Neural crest cell (in vitro differentiated cells): ENCODE data around the gene ZNF574. TPM values are rescaled to one million over a fixed set of nuclear protein-coding genes. Genes with fewer than 3 reads are reported as not detected.
"Not testable (repeated sequence)": the region's sequence is repeated elsewhere in the genome, so short reads cannot be mapped to it uniquely, and the experiment has no call there.

ENCODE experiments used
- DNase-seq: peaks from one replicate; pipeline ENCODE4 v3.0.0; 2021; ENCODE audit warnings: low read depth, mixed read lengths, low spot score
- H3K27ac Mint-ChIP-seq: one replicate; pipeline ENCODE4 v1.8.0; 2021; ENCODE audit warnings: mild to moderate bottlenecking, mixed read lengths; ENCODE audit not compliant: unreplicated experiment
- H3K27me3 Mint-ChIP-seq: 2 replicates; pipeline ENCODE4 v1.8.0; 2021; ENCODE audit warnings: low read depth, mild to moderate bottlenecking, mixed read lengths
- H3K36me3 Mint-ChIP-seq: 2 replicates; pipeline ENCODE4 v1.8.0; 2021; ENCODE audit warnings: low read depth, mild to moderate bottlenecking, mixed read lengths
- H3K4me1 Mint-ChIP-seq: 2 replicates; pipeline ENCODE4 v1.8.0; 2021; ENCODE audit warnings: mixed read lengths
- H3K4me3 Mint-ChIP-seq: one replicate; pipeline ENCODE4 v1.8.0; 2021; ENCODE audit warnings: mild to moderate bottlenecking, mixed read lengths
- H3K9me3 Mint-ChIP-seq: 2 replicates; pipeline ENCODE4 v1.8.0; 2021; ENCODE audit warnings: mixed read lengths
- total RNA-seq: library from RNA; stranded (reverse); gene quantifications from 2 replicates; pipeline ENCODE4 v1.2.1, GENCODE V29; 2021
- TF ChIP-seq, protein P1 (sequence below): fragments of 200-600 bp; sonication (generic); conservative IDR thresholded peaks from 2 replicates; pipeline ENCODE4 v1.5.0; 2021; ENCODE audit warnings: antibody characterized with exemption, mild to moderate bottlenecking

Gene ZNF574
- total RNA-seq, 1 donor from 2014 or later: 26.0 TPM

DNA sequence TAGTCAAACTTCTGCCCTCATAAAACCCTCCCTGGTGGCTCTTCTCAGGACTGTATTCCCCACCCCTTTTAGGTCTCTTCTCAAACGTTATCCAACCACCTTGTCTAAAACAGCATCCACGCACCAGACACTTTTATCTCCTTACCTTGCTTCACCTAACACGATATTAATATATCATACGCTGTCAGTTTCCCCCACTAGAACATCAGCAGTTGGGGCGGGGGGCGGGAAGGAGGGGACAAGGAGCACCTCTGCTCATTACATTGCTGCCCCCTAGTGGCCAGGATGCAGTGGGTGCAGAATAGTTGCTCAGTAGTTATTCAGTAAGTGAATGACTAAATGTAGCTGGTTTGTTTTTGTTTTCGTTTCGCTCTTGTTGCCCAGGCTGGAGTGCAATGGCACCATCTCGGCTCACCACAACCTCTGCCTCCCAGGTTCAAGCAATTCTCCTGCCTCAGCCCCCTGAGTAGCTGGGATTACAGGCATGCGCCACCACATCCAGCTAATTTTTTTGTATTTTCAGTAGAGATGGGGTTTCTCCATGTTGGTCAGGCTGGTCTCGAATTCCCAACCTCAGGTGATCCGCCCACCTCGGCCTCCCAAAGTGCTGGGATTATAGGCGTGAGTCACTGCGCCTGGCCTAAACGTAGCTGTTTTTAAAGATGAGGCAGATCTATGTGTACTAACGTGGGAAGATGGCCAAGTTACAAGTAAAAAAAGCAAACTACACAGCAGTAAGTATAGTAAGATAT lies 41.1 kb upstream of the ZNF574 start:
- H3K4me1 Mint-ChIP-seq: peaks cover 17% of the 10 kb centered on the region
- not testable (repeated sequence) for H3K4me3 Mint-ChIP-seq

DNA sequence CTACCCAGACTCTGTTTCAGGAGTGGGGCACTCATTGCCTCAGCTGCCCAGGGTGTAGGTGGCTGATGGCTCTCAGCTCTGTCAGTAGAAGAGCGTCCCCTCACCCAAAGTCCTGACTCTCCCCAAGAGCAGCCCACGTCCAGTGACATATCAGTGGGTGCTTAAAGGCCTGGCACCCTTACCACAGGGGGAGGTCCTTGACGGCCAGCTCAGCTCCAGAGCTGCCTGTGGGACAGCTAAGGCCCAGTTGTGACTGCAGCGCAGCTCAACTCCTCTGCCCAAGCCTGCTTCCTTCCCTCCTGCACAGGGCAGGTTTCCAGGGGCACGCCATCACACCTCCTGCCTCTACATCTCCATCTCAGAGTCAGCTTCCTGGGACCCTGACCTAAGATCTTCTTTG lies 38.3 kb upstream of the ZNF574 start:
- H3K9me3 Mint-ChIP-seq: no peaks in the 10 kb centered on the region
- no peak for DNase-seq
- H3K27ac Mint-ChIP-seq: no peak overlapping the region
- TF ChIP-seq, protein P1, sequence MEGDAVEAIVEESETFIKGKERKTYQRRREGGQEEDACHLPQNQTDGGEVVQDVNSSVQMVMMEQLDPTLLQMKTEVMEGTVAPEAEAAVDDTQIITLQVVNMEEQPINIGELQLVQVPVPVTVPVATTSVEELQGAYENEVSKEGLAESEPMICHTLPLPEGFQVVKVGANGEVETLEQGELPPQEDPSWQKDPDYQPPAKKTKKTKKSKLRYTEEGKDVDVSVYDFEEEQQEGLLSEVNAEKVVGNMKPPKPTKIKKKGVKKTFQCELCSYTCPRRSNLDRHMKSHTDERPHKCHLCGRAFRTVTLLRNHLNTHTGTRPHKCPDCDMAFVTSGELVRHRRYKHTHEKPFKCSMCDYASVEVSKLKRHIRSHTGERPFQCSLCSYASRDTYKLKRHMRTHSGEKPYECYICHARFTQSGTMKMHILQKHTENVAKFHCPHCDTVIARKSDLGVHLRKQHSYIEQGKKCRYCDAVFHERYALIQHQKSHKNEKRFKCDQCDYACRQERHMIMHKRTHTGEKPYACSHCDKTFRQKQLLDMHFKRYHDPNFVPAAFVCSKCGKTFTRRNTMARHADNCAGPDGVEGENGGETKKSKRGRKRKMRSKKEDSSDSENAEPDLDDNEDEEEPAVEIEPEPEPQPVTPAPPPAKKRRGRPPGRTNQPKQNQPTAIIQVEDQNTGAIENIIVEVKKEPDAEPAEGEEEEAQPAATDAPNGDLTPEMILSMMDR: no peak
- H3K4me1 Mint-ChIP-seq: peaks cover 11% of the 10 kb centered on the region
- no peak overlapping the region for H3K4me3 Mint-ChIP-seq
- H3K27me3 Mint-ChIP-seq: no peaks in the 10 kb centered on the region
- no peaks in the 10 kb centered on the region for H3K36me3 Mint-ChIP-seq

More for the DNA sequence above, 41.1 kb upstream of the ZNF574 start:
- peak overlapping the region; percentile 57 for H3K27ac Mint-ChIP-seq
- H3K36me3 Mint-ChIP-seq, H3K27me3 Mint-ChIP-seq, H3K9me3 Mint-ChIP-seq: not testable (repeated sequence)
- peak; percentile 61 for DNase-seq
- TF ChIP-seq, protein P1: peak; percentile 86

- Mint-ChIP-seq H3K9me3 (no peaks in the 10 kb centered on the region), H3K27me3 (no peaks in the 10 kb centered on the region), H3K4me1 (peaks cover 8% of the 10 kb centered on the region), H3K27ac (no peak overlapping the region), H3K4me3 (no peak overlapping the region), H3K36me3 (no peaks in the 10 kb centered on the region)
- TF ChIP-seq, protein P1: no peak
- DNase-seq: no peak
These were observed 37.3 kb upstream of the ZNF574 start for GRCh38 chr19:42038666-42039065.

DNA sequence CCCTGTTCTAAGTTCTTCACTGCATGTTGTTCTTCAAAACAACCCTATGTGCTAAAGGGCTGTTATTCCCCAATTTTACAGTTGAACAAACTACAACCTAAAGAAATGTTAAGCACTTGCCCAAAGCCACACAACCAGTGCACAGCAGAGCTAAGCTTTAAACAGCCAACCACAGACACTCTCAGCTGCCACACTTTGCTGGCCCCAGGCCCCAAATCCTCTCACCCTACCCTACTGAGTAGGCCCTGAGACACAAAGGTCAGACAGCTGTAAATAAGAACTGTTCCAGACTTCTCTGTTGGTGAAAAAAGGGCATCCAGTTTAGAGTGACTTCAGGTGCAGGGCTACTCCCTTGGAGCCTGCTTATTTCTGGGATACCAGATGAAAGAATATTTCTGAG lies 35.9 kb upstream of the ZNF574 start:
- Mint-ChIP-seq H3K27ac (no peak overlapping the region), H3K27me3 (no peaks in the 10 kb centered on the region), H3K4me1 (peaks cover under 1% of the 10 kb centered on the region), H3K36me3 (no peaks in the 10 kb centered on the region), H3K4me3 (no peak overlapping the region), H3K9me3 (no peaks in the 10 kb centered on the region)
- DNase-seq: no peak
- TF ChIP-seq, protein P1: no peak

- H3K27ac Mint-ChIP-seq, H3K27me3 Mint-ChIP-seq, H3K36me3 Mint-ChIP-seq, H3K9me3 Mint-ChIP-seq, DNase-seq, H3K4me1 Mint-ChIP-seq, H3K4me3 Mint-ChIP-seq: not testable (repeated sequence)
These were observed 35.5 kb upstream of the ZNF574 start for GRCh38 chr19:42040491-42040890.

DNA sequence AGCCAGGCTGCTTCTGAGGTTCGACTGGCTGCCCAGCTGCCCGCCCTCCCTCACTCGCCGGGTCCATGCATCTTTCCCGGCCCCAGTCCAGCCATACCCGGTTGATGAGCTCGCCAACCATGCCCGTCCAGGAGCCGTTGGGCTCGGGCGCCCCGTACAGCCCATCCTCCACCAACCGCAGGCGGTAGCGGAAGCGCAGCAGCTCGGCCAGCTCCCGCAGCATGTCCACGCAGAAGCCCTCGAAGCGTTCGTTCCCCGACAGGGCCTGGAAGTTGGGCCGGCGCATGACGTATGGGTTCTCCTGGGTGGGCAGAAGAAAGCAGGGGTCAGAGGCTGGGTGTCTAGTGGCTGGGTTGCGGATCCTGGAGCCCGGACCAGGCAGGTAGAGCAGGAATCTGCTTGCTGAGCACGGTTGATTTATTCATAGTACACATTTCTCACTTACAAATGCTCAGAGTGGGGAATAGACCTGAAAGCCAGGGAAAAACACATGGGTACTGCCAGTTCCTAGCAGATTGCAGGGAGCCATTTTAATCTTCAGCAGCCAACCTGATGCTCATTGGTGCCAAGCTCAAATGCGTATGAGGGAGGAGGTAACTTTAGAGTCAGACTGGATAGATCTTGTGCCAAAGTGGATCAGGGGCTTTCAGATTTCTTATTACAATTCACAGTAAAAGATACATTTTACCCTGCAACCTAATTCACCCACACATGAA lies 33.4 kb upstream of the ZNF574 start:
- no peak for DNase-seq
- Mint-ChIP-seq H3K9me3 (no peaks in the 10 kb centered on the region), H3K36me3 (no peaks in the 10 kb centered on the region), H3K27me3 (no peaks in the 10 kb centered on the region), H3K27ac (no peak overlapping the region), H3K4me1 (no peaks in the 10 kb centered on the region), H3K4me3 (no peak overlapping the region)
- TF ChIP-seq, protein P1: no peak
